ENCODE results near the gene FGF14.
"Not testable (repeated sequence)": the region's sequence is repeated elsewhere in the genome, so short reads cannot be mapped to it uniquely, and the experiment has no call there.

FGF14 gene

DNA sequence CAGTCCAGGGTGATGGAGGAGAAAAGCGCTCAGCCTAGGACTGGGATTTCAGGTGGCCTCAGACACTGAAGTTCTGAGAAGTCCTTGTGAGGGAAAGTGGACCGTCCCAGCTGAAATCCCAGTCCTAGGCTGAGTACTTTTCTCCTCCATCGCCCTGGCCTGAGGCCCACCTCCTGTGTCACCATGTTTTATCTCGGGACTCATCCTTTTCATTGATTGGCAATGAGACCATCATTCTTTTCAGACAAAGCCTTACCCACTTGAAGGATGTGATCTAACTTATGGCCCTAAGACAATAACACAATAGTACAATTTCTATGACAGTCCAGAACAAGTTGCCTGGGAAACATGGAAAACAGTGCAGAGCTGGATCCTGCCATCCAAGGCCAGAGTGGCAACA lies 263.9 kb downstream of the FGF14 start:
- H3K4me1 ChIP-seq (ENCODE audit: control insufficient read depth in 5 of 5, insufficient read depth in 5 of 5, low read length in 5 of 5); H3K27me3 ChIP-seq (ENCODE audit: control insufficient read depth in 5 of 5, insufficient read depth in 4 of 5, low read length in 5 of 5); H3K27ac ChIP-seq (ENCODE audit: low read depth, low read length); H3K36me3 ChIP-seq (ENCODE audit: control insufficient read depth in 5 of 5, insufficient read depth in 5 of 5, low read length in 5 of 5); H3K9ac ChIP-seq (ENCODE audit: low read length in 5 of 5); H3K9me3 ChIP-seq (ENCODE audit: control insufficient read depth in 5 of 5, low read length in 5 of 5); H3K4me3 ChIP-seq (ENCODE audit: low read depth in 1 of 5, low read length in 5 of 5): not testable (repeated sequence)

DNA sequence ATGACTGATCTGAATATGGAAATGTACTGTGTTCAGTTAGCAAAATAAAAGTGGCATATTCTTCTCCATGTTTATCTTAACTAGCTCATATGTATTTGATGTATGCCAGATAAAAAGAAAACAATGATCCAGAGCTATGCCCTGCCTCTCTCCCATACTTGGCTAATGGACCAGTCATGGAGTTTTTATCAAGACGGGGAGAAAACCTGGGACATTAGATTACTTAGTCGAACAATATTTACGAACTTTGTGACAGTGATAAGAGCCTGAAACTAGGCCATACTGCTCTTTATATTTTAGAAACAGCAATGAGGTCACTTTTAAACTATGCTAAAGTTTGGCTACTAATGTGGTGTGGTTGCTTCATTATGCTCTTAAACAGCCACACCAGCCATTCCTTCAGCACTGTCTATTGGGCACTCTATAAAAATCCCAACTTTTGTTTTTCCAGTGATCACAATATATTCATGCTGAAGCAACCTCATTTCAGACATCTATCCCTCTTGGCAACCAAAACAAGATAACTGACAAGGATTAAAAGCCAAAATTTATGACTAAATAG lies 265.0 kb downstream of the FGF14 start:
- Histone ChIP-seq H3K9me3 (ENCODE audit: control insufficient read depth in 5 of 5, low read length in 5 of 5) (no peaks in the 10 kb centered on the region), H3K36me3 (ENCODE audit: control insufficient read depth in 5 of 5, insufficient read depth in 5 of 5, low read length in 5 of 5) (no peaks in the 10 kb centered on the region), H3K4me3 (ENCODE audit: low read depth in 1 of 5, low read length in 5 of 5) (no peak overlapping the region), H3K9ac (ENCODE audit: low read length in 5 of 5) (no peak overlapping the region), H3K27ac (ENCODE audit: low read depth, low read length) (no peak overlapping the region), H3K27me3 (ENCODE audit: control insufficient read depth in 5 of 5, insufficient read depth in 4 of 5, low read length in 5 of 5) (peaks cover 0 to 4% (median 0%) of the 10 kb centered on the region in 5 donors), H3K4me1 (ENCODE audit: control insufficient read depth in 5 of 5, insufficient read depth in 5 of 5, low read length in 5 of 5) (peaks cover 0 to 3% (median 0%) of the 10 kb centered on the region in 5 donors)

DNA sequence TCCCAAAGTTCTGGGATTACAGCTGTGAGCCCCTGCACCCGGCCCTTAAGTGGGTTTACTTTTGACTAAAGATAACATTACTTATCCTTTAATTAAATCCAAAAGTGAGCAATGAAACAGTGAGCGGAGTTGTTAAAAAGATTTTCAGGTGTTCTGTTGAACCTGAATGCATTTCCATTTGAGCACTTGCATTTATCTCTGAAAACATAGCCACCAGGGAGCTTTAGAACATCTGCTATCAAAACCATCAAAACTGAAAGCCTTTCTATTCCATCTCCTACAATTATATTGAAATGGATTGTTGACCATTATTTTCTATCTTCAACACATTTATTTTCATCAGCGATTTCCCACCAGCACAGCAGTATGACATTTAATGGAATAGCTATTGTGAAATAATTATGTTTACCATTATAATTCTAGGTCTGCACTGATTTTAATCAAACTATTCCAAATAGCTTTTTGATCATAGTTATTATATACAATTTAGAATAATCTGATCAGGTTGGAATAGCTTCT lies 269.0 kb downstream of the FGF14 start:
- no peak overlapping the region for H3K9ac ChIP-seq (ENCODE audit: low read length in 5 of 5)
- no peaks in the 10 kb centered on the region for H3K9me3 ChIP-seq (ENCODE audit: control insufficient read depth in 5 of 5, low read length in 5 of 5)
- H3K4me3 ChIP-seq (ENCODE audit: low read depth in 1 of 5, low read length in 5 of 5), result no peak overlapping the region
- peaks cover 0 to 3% (median 0%) of the 10 kb centered on the region in 5 donors for H3K27me3 ChIP-seq (ENCODE audit: control insufficient read depth in 5 of 5, insufficient read depth in 4 of 5, low read length in 5 of 5)
- H3K4me1 ChIP-seq (ENCODE audit: control insufficient read depth in 5 of 5, insufficient read depth in 5 of 5, low read length in 5 of 5), result peaks cover 0 to 3% (median 0%) of the 10 kb centered on the region in 5 donors
- H3K36me3 ChIP-seq (ENCODE audit: control insufficient read depth in 5 of 5, insufficient read depth in 5 of 5, low read length in 5 of 5), result no peaks in the 10 kb centered on the region
- H3K27ac ChIP-seq (ENCODE audit: low read depth, low read length), result no peak overlapping the region

DNA sequence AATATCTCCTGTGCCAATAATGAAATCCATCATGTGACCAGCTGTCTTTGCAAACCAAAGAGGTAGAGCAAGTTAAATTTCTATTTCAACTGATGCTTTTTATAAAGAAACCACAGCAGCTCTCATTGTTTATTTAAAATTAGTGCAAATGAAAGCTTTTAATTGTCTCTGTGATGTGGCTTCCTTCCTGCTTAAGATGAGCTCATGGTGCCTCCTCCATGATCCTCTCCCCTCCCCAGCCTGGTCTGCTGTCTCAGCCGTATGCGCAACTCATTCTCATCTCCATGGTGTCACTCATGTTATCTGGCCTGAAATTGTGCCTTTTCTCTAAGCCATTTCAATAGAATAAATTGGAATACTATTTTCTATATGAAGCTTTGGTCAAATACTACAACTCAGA lies 270.6 kb downstream of the FGF14 start:
- H3K9ac ChIP-seq (ENCODE audit: low read length in 5 of 5), result no peak overlapping the region
- no peak overlapping the region for H3K4me3 ChIP-seq (ENCODE audit: low read depth in 1 of 5, low read length in 5 of 5)
- H3K4me1 ChIP-seq (ENCODE audit: control insufficient read depth in 5 of 5, insufficient read depth in 5 of 5, low read length in 5 of 5), result no peaks in the 10 kb centered on the region
- H3K27ac ChIP-seq (ENCODE audit: low read depth, low read length), result no peak overlapping the region
- H3K9me3 ChIP-seq (ENCODE audit: control insufficient read depth in 5 of 5, low read length in 5 of 5), result no peaks in the 10 kb centered on the region
- H3K27me3 ChIP-seq (ENCODE audit: control insufficient read depth in 5 of 5, insufficient read depth in 4 of 5, low read length in 5 of 5), result peaks cover 0 to 3% (median 0%) of the 10 kb centered on the region in 5 donors
- no peaks in the 10 kb centered on the region for H3K36me3 ChIP-seq (ENCODE audit: control insufficient read depth in 5 of 5, insufficient read depth in 5 of 5, low read length in 5 of 5)

DNA sequence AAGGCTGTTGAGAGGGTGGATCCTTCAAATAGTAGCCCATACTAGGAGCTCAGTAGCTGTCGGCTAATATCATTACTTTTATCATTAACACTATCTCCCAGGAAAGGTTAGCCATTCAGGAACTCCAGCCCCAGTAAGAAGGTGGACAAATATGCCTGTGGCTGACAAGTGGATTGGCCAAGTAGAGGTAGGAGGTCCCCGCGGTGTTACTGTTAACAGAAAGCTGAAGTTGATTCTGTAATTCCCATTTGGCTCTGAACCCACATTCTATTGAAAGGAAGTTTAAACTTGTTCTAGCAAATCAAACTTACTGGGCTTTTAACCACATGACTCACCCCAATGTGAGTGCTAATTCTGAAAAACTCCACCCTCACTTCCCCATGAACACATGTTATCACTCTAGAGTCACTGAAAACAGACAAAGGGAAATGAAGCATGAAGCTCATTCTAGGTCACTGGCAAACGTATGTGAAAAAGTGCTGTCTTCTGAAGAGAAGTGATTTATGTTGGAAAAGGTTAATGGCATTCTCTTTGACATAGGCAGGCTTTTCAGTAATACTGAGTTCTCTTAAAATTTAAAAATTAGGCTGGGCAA lies 273.5 kb downstream of the FGF14 start:
- H3K9ac ChIP-seq (ENCODE audit: low read length in 5 of 5), result no peak overlapping the region
- no peaks in the 10 kb centered on the region for H3K9me3 ChIP-seq (ENCODE audit: control insufficient read depth in 5 of 5, low read length in 5 of 5)
- peaks cover 0 to 3% (median 0%) of the 10 kb centered on the region in 5 donors for H3K27me3 ChIP-seq (ENCODE audit: control insufficient read depth in 5 of 5, insufficient read depth in 4 of 5, low read length in 5 of 5)
- no peaks in the 10 kb centered on the region for H3K36me3 ChIP-seq (ENCODE audit: control insufficient read depth in 5 of 5, insufficient read depth in 5 of 5, low read length in 5 of 5)
- H3K27ac ChIP-seq (ENCODE audit: low read depth, low read length), result no peak overlapping the region
- H3K4me3 ChIP-seq (ENCODE audit: low read depth in 1 of 5, low read length in 5 of 5), result no peak overlapping the region
- H3K4me1 ChIP-seq (ENCODE audit: control insufficient read depth in 5 of 5, insufficient read depth in 5 of 5, low read length in 5 of 5), result no peaks in the 10 kb centered on the region

DNA sequence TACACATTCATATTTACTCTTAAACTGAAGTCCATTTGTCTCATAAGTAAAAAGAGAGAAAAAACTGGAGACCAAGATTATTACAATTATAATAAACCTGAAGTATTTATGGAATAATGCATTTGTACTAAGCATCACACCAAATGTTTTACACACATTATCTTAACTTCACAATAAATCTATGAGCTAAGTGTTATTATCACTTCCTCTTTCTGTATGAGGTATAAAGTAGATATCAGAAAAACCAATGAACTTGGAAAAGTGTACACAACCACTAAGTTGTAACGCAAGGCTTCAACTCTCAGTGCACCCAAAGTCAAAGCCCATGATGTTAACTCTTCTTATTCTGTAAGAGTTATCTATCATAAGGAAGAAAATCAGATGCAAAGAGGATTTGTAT lies 274.7 kb downstream of the FGF14 start:
- Histone ChIP-seq H3K9me3 (ENCODE audit: control insufficient read depth in 5 of 5, low read length in 5 of 5) (no peaks in the 10 kb centered on the region), H3K4me3 (ENCODE audit: low read depth in 1 of 5, low read length in 5 of 5) (no peak overlapping the region)

DNA sequence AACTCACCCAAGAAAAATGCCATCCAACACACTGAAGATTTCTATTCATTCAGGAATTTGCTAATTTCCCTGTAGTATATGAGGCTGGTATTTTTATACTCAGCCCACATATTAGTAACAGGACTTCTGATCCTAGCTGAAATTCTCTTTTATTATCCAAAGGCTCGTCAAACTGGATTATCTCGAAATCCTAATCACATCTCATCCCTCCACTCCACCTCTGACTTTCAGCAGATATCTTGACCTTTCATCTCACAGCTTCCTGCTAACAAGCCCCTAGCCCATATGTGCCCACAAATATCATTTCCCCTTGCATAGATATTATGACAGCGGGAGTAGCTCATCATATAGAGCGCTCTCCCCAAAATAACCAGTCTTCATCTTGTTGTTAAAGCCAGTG lies 279.7 kb downstream of the FGF14 start:
- no peaks in the 10 kb centered on the region for H3K27me3 ChIP-seq (ENCODE audit: control insufficient read depth in 5 of 5, insufficient read depth in 4 of 5, low read length in 5 of 5)
- H3K36me3 ChIP-seq (ENCODE audit: control insufficient read depth in 5 of 5, insufficient read depth in 5 of 5, low read length in 5 of 5), result no peaks in the 10 kb centered on the region
- H3K4me3 ChIP-seq (ENCODE audit: low read depth in 1 of 5, low read length in 5 of 5), result no peak overlapping the region
- H3K9me3 ChIP-seq (ENCODE audit: control insufficient read depth in 5 of 5, low read length in 5 of 5), result no peaks in the 10 kb centered on the region
- no peak overlapping the region for H3K27ac ChIP-seq (ENCODE audit: low read depth, low read length)
- H3K9ac ChIP-seq (ENCODE audit: low read length in 5 of 5), result no peak overlapping the region
- no peaks in the 10 kb centered on the region for H3K4me1 ChIP-seq (ENCODE audit: control insufficient read depth in 5 of 5, insufficient read depth in 5 of 5, low read length in 5 of 5)

More for the DNA sequence above, 274.7 kb downstream of the FGF14 start:
- peaks cover 0 to 3% (median 0%) of the 10 kb centered on the region in 5 donors for H3K27me3 ChIP-seq (ENCODE audit: control insufficient read depth in 5 of 5, insufficient read depth in 4 of 5, low read length in 5 of 5)
- no peak overlapping the region for H3K9ac ChIP-seq (ENCODE audit: low read length in 5 of 5)
- no peaks in the 10 kb centered on the region for H3K4me1 ChIP-seq (ENCODE audit: control insufficient read depth in 5 of 5, insufficient read depth in 5 of 5, low read length in 5 of 5)
- no peak overlapping the region for H3K27ac ChIP-seq (ENCODE audit: low read depth, low read length)
- no peaks in the 10 kb centered on the region for H3K36me3 ChIP-seq (ENCODE audit: control insufficient read depth in 5 of 5, insufficient read depth in 5 of 5, low read length in 5 of 5)

DNA sequence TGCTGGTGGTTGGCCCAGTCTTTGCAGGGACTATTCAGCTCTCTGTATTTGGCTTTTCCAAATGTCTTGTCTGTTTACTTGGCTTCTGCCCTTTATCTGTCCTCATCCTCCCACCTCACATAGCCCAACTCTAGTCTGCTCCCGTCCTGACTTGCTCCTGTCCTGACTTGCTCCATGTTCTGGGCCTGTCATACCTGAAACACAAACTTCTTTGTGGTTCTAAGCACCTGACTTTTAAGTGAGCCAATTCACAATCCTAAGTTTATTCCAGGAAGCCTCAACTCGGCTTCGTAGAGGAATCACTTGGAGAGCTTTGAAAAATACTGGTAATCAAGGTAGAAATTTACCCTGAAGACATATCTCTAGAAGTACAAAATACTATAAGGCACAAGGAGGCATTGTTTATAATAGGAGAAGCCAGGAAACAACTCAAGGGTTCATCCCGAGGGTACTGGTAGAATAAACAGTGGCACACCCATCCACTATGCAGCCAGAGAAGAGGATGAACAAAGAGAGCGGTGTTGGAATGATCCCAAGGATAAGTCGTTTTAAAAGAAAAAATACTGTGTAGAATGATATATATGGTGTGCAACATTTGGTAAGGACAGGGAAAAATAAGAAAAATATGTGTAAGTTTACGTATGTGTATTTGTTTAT lies 284.5 kb downstream of the FGF14 start:
- Histone ChIP-seq H3K9me3 (ENCODE audit: control insufficient read depth in 5 of 5, low read length in 5 of 5) (no peaks in the 10 kb centered on the region), H3K4me1 (ENCODE audit: control insufficient read depth in 5 of 5, insufficient read depth in 5 of 5, low read length in 5 of 5) (no peaks in the 10 kb centered on the region), H3K9ac (ENCODE audit: low read length in 5 of 5) (no peak overlapping the region), H3K27ac (ENCODE audit: low read depth, low read length) (no peak overlapping the region), H3K27me3 (ENCODE audit: control insufficient read depth in 5 of 5, insufficient read depth in 4 of 5, low read length in 5 of 5) (no peaks in the 10 kb centered on the region), H3K4me3 (ENCODE audit: low read depth in 1 of 5, low read length in 5 of 5) (no peak overlapping the region), H3K36me3 (ENCODE audit: control insufficient read depth in 5 of 5, insufficient read depth in 5 of 5, low read length in 5 of 5) (no peaks in the 10 kb centered on the region)

DNA sequence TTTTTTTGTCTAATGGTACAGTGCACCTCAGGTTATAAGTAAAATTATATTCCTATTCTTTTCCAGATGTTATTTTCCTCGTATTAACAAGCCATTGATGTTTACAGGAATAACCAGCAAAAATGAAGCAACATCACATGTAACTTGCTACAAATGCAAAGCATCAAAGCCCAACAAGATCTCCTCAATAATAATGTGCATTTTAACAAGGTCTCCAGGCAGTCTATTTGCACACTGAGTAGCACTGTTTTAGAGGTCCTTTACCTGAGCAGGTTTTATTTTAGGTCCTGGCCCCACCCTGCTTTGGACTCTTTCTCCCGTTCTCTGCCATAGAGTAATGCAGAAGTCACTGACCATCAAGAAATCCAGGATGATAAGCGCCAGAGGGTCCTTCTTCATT lies 298.4 kb downstream of the FGF14 start:
- Histone ChIP-seq H3K4me1 (ENCODE audit: control insufficient read depth in 5 of 5, insufficient read depth in 5 of 5, low read length in 5 of 5) (no peaks in the 10 kb centered on the region), H3K4me3 (ENCODE audit: low read depth in 1 of 5, low read length in 5 of 5) (no peak overlapping the region), H3K9ac (ENCODE audit: low read length in 5 of 5) (no peak overlapping the region), H3K36me3 (ENCODE audit: control insufficient read depth in 5 of 5, insufficient read depth in 5 of 5, low read length in 5 of 5) (no peaks in the 10 kb centered on the region), H3K27me3 (ENCODE audit: control insufficient read depth in 5 of 5, insufficient read depth in 4 of 5, low read length in 5 of 5) (no peaks in the 10 kb centered on the region), H3K9me3 (ENCODE audit: control insufficient read depth in 5 of 5, low read length in 5 of 5) (no peaks in the 10 kb centered on the region), H3K27ac (ENCODE audit: low read depth, low read length) (no peak overlapping the region)

DNA sequence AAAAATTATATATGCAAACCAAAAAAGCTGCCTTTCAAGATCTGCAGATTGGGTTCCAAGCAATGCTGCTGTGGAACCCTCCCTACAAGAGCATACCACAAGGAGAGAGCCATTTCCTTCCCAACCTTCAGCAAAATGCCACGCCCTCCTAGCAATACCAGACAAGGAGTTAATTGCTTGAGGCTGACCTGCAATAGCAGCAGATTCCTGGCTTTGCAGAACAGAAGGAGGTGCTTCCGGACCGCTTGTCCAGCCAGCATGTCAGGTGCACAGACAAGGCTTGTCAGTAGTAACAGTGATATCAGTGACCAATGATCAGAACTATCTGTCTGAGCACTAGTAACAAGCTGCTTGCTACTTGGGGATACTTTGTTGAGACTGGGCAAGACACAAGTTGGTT lies 301.6 kb downstream of the FGF14 start:
- Histone ChIP-seq H3K4me3 (ENCODE audit: low read depth in 1 of 5, low read length in 5 of 5) (no peak overlapping the region), H3K27me3 (ENCODE audit: control insufficient read depth in 5 of 5, insufficient read depth in 4 of 5, low read length in 5 of 5) (no peaks in the 10 kb centered on the region), H3K9ac (ENCODE audit: low read length in 5 of 5) (no peak overlapping the region), H3K4me1 (ENCODE audit: control insufficient read depth in 5 of 5, insufficient read depth in 5 of 5, low read length in 5 of 5) (no peaks in the 10 kb centered on the region), H3K27ac (ENCODE audit: low read depth, low read length) (no peak overlapping the region), H3K9me3 (ENCODE audit: control insufficient read depth in 5 of 5, low read length in 5 of 5) (no peaks in the 10 kb centered on the region), H3K36me3 (ENCODE audit: control insufficient read depth in 5 of 5, insufficient read depth in 5 of 5, low read length in 5 of 5) (no peaks in the 10 kb centered on the region)
